OCI-LY1 (cell line): ENCODE results near the gene POSTN.

Experiments
- CTCF ChIP-seq: fragments of 200-600 bp; sonication (generic), shearing (Covaris generic); IDR thresholded peaks from 2 replicates; pipeline ENCODE4 v1.5.1; 2017; ENCODE audit warnings: mild to moderate bottlenecking, antibody characterized with exemption, low read length, moderate library complexity, mixed read lengths
- EZH2 ChIP-seq: fragments of 200-600 bp; sonication (generic), shearing (Covaris generic); IDR thresholded peaks from 2 replicates; pipeline ENCODE4 v1.8.0; 2017; ENCODE audit warnings: borderline replicate concordance, mixed run types, mild to moderate bottlenecking, antibody characterized with exemption, low read length, moderate library complexity, mixed read lengths

- TF ChIP-seq CTCF = no peak
- no peak for TF ChIP-seq EZH2
Observed at GRCh38 chr13:37627428-37627827, 28.9 kb upstream of the POSTN start.
